ENCODE results near the gene DOCK3.
"Not testable (repeated sequence)": the region's sequence is repeated elsewhere in the genome, so short reads cannot be mapped to it uniquely, and the experiment has no call there.

Gene DOCK3

DNA sequence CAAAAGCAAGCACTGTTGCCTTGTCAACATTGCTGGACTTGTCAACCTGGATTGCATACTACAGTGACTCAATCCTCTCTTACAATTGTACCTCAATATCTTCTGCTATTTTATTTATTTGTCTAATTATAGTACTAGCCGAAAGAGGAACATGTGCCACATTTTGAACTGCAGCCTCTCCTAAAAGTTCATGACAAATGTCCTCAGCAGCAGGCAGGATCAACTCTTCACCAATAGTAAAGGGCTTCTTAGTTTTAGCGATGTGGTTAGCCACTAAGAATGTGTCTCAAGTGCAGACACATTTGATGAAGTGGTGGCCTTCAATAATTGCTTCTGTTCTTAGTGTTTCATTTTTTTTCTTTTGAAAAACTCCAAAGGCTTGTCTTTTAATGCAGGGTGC, 13.2 kb downstream of the DOCK3 start:
- no peak for DNase-seq (ENCODE audit: low spot score)

DNA sequence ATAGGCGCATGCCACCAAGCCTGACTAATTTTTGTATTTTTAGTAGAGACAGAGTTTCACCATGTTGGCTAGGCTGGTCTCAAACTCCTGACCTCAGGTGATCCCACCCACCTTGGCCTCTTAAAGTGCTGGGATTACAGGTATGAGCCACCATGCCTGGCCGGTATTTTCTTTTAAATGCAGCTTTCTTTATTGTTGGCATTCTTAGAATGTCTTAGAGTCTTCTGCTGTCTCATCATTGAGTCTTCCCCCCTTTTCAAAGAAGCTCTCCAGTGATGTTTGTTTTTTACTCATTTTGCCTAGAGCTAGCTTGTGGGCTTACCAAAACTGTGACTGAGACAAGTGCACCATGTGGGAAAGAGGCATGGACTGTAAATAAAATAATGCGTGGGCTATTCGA, 13.9 kb downstream of the DOCK3 start:
- DNase-seq (ENCODE audit: low spot score) = not testable (repeated sequence)

DNA sequence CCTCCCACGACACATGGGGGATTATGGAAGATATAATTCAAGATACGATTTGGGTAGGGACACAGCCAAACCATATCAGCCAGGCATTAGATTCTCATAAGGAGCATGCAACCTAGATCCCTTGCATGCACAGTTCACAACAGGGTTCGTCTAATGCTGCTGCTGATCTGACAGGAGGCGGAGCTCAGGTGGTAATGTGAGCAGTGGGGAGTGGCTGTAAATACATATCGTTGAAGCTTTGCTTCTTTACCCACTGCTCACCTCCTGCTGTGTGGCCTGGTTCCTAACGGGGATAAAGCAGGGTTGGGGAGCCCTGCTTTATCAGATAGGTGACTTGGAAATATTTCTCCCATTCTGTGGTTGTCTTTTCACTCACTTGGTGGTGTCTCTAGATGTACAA, 14.8 kb downstream of the DOCK3 start:
- DNase-seq (ENCODE audit: low spot score) = no peak

DNA sequence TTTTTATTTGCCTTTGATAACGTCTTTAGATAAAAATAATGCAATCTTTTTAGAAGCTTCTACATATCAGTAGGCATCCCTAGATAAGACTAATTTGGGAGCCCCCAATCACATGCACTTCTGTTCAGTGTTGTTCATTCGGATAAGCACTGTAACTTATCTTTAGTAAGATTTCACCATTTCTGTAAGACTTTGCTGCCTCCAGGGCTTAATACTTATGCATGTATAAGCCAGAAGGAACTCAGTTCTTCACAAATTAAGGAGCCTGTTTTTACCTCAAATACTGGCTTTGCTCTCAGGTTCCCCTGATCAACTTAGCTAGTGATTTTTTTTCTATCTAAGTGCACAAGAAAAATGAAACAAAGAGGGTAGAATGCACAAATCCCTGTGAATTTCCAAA, 20.3 kb downstream of the DOCK3 start:
- no peak for DNase-seq (ENCODE audit: low spot score)

DNA sequence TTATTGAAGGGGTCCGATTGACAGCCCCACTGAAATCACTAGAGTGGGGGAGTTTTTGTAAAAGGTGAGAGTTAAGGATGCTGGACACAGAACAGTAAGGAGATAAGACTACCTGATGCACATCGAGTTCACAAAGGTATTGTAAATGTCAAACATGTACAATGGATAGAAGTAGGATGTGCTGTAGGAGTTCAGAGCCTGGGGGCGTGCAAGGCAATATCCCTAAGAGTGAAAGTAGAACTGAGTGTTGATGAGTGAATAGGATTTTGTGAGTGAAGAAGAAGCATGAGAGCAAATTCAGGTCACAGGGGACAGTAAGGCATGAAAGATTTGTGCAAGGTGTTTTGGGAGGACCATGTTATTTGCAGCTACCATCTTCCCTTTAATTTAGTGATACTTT, 21.5 kb downstream of the DOCK3 start:
- no peak for DNase-seq (ENCODE audit: low spot score)

DNA sequence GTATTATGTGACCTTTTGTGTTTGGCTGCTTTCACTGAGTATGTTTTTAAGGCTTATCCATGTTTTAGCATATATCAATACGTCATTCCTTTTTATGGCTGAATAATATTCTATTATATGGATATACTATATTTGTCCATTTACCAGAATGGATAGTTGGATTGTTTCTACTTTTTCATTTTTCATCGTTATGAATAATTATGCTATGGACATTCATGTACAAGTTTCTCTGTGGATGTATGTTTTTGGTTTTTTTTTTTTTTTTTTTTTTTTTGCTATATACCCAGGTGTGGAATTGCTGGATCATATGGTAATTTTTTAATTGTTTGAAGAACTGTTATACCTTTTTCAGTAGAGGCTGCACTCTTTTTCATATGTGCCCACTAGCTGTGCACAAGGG, 23.5 kb downstream of the DOCK3 start:
- no peak for DNase-seq (ENCODE audit: low spot score)

DNA sequence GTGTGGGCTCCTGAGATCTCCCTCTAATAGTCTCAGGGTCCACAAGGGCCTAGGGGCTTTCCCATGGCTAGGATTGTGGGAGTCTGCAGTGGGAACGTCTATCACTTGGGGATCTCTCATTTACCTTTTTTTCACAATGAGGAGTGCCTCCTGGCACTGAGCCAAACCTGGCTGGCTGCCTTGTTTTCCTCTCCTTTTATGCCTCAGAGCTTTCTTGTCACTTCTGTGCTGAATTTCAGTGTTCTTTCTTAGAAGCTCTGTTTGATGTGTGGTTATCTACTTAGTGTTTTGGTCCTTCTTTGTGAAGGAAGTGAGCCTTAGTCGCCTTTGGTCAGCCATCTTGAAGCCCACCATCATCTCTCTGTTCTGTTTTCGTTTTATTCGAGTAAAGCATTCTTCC, 33.9 kb downstream of the DOCK3 start:
- DNase-seq (ENCODE audit: low spot score) = peak; percentile 12

DNA sequence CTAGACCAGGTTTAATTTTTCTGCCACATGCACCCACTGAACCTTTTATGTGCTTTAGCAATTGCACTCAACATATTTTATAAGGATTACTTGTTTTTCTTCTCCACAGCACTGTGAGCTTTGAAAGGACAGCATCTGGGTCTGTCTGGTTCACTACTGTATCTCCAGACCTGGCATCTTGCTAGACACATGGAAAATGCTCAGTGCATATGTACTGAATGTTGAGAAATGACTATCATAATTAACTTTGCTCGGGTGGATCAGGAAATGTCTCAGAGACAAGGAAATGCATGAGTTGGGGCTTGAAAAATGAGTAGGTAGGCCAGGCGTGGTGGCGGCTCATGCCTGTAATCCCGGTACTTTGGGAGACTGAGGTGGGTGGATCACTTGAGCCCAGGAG, 40.2 kb downstream of the DOCK3 start:
- DNase-seq (ENCODE audit: low spot score) = no peak

DNA sequence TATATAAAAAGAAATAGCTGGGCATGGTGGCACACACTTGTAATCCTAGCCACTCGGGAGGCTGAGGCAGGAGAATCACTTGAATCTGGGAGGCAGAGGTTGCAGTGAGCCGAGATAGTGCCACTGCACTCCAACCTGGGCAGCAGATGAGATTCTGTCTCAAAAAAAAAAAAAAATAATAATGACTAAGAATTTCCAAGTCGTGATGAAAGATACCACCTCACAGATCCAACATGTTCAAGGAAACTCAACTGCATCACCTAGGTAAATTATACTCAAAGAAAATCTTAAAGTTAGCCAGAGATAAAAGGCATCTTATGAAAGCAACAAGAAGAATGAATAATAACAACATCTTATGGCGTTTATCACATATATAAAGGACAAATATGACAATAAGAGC, 50.1 kb downstream of the DOCK3 start:
- no peak for DNase-seq (ENCODE audit: low spot score)

DNA sequence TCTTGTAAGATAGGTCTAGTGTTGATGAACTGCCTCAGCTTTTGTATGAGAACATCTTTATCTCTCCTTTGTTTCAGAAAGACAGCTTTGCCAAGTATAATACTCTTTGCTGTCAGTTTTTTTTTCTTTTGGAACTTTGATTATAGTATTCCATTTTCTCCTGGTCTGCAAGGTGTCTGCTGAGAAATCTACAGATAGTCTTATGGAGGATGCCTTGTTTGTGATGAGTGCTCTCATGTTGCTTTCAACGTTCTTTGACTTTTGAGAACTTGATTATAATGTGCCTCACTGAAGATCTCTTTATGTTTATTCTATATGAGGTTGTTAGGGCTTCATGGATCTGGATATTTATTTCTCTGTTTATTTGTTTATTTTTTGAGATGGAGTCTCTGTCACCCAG, 60.3 kb downstream of the DOCK3 start:
- DNase-seq (ENCODE audit: low spot score) = no peak

DNA sequence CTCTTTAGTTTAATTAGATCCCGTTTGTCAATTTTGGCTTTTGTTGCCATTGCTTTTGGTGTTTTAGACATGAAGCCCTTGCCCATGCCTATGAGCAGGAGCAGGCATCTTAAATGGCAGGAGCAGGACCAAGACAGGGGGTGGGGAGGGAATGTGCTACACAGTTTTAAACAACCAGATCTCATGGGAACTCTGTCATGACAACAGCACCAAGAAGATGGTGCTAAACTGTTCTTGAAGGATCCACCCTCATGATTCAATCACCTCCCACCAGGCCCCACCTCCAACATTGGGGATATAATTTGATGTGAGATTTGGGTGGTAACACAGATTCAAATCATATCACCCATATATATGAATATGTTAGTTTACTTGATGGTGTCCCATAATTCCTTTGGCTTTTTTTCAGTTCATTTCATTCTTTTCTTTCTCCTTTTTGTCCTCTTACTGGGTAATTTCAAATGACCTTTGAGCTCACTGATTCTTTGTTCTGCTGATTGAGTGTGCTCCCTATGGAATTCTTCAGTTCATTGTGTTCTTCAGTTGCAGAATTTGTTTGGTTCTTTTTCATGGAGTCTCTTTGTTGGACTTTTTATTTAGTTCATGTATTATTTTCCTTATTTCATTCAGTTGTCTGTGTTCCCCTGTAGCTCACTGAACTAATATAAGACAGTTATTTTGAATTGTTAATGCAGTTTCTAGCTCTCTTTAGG, 62.6 kb downstream of the DOCK3 start:
- no peak for DNase-seq (ENCODE audit: low spot score)

DNA sequence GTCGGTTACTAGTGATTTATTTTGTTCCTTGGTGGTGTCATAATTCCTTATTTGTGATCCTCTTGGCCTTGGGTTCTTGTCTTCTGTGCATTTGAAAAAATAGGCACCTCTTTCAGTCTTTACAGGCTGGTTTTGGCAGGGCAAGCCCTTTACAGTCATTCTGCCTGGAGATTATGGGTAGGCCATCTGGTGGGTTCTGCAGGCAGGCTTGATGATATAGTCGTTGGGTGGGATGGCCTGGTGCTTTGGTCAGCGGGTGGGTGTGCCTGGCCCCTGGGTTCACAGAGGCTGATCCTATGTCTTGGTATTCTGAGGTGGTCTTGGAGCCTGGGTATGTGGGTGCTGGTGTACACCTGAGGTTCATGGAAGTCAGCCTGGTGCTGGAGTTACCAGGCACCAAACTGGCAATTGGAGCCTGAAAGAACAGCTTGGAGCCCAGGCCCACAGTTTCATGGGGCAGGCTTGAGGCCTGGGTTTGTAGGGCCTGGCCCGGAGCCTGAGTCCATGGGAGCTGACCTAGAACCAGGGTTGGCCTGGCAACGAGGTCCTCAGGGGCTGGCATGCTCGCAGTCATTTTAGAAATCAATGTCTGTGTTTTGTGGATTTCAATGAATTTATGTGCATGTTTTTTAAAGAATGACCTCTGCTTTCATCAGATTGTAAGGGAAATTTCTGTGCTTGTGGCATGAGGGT, 63.3 kb downstream of the DOCK3 start:
- no peak for DNase-seq (ENCODE audit: low spot score)

DNA sequence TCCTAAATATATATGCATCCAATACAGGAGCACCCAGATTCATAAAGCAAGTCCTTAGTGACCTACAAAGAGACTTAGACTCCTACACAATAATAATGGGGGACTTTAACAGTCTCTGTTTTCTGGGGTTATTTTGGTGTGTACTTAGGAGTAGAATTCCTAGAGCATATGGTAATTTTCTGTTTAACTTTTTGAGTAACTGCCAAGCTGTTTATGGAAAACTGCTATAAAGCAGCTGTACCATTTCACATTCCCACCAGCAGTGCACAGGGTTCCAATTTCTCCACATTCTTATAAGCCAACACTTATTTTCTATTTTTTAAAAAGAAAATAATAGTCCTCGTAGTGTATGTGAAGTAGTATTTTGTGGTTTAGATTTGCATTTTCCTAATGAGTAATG, 68.9 kb downstream of the DOCK3 start:
- DNase-seq (ENCODE audit: low spot score) = no peak

DNA sequence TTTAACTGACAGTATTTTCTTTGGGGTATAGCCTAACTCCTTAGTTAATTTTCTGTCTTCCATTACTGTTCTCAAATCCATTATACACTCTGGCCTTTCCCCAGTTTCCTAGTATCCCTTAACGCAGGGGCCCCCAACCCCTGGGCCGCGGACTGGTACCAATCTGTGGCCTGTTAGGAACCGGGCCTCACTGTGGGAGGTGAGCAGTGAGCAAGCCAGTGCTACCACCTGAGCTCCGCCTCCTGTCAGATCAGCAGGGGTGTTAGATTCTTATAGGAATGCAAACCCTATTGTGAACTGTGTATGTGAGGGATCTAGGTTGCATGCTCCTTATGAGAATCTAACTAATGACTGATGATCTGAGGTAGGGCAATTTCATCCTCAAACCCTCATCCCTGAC, 75.1 kb downstream of the DOCK3 start:
- DNase-seq (ENCODE audit: low spot score) = no peak

DNA sequence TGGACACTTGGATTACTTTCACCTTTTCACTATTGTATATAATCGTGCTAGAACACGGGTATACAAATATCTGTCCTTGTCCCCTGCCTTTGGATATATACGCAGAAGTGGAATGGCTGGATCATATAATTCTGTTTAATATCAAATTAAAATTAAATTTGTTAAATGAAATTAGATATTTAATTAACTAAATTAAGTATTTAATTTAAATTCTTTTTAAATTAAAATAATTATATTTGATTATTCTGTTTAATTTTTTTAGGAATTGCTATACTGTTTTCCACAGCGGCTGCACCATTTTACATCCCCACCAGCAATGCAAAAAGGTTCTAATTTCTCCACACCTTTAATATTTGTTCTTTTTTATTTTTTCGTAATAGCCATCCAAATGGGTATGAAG, 84.3 kb downstream of the DOCK3 start:
- DNase-seq (ENCODE audit: low spot score) = no peak

DNA sequence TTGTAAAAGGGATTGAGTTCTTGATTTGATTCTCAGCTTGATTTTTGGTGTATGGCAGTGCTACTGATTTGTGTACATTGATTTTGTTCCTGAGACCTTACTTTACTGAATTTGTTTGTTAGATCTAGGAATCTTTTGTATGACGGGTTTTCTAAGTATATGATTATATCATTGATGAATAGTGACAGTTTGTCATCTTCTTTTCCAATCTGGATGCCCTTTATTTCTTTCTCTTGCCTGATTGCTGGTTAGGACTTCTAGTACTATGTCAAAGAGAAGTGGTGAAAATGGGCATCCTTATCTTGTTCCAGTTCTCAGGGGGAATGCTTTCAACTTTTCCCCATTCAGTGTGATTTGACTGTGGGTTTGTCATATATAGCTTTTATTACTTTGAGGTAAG, 103.0 kb downstream of the DOCK3 start:
- DNase-seq (ENCODE audit: low spot score) = no peak

DNA sequence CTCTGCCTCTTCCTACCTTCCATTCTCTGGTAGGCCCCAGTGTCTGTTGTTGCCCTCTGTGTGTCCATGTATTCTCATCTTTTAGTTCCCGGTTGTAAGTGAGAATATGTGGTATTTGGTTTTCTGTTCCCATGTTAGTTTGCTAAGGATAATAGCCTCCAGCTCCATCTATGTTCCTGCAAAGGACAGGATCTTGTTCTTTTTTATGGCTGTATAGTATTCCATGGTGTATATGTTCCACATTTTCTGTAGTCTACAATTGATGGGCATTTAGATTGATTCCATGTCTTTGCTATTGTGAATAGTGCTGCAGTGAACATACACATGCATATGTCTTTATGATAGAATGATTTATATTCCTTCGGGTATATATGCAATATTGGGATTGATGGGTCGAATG, 107.0 kb downstream of the DOCK3 start:
- not testable (repeated sequence) for DNase-seq (ENCODE audit: low spot score)

DNA sequence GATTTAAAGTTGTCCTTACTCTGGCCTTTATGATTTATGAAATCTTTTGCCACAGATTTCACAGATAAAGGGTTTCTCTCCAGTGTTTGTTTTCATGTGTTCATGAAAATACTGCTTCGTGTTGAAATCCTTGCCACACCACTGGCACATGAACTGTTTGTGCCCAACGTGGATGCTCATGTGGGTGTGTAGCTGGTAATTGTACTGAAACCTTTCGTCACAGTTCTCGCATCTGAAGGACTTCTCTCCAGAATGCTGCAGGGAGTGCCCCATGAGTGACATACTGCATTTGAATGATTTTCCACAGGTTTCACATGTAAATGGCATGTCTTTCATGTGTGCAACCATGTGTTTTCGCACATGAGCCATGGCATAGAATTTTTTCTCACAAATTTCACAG, 111.9 kb downstream of the DOCK3 start:
- no peak for DNase-seq (ENCODE audit: low spot score)

DNA sequence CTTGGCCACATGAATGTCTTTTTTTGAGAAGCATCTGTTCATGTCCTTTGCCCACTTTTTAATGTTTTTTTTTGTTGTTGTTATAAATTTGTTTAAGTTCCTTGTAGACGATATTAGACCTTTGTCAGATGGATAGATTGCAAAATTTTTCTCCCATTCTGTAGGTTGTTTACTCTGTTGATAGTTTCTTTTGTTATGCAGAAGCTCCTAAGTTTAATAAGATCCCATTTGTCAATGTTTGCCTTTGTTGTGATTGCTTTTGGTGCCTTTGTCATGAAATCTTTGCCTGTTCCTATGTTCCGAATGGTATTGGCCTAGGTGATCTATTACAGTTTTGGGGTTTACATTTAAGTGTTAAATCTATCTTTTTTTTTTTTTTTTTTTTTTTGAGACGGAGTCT, 116.2 kb downstream of the DOCK3 start:
- DNase-seq (ENCODE audit: low spot score) = not testable (repeated sequence)

DNA sequence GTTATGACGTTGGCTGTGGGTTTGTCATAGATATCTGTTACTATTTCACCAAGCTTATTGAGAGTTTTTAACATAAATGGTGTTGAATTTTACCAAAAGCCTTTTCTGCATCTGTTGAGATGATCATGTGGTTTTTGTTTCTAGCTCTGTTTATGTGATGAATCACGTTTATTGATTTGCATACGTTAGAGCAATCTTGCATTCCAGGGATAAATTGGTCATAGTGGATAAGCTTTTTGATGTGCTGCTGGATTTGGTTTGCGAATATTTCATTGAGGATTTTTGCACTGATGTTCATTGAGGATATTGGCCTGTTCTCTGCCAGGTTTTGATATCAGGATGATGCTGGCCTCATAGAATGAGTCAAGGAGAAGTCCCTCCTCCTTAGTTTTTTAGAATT, 117.8 kb downstream of the DOCK3 start:
- no peak for DNase-seq (ENCODE audit: low spot score)

DNA sequence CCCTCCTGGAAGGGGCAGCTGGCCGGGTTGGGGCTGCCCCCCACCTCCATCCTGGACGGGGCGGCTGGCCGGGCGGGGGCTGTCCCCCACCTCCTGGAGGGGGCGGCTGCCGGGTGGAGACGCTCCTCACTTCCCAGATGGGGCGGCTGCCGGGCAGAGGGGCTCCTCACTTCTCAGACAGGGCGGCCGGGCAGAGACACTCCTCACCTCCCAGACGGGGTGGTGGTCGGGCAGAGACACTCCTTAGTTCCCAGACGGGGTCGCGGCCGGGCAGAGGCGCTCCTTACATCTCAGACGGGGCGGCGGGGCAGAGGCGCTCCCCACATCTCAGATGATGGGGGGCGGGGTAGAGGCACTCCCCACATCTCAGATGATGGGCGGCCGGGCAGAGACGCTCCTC, 129.1 kb downstream of the DOCK3 start:
- not testable (repeated sequence) for DNase-seq (ENCODE audit: low spot score)

DNA sequence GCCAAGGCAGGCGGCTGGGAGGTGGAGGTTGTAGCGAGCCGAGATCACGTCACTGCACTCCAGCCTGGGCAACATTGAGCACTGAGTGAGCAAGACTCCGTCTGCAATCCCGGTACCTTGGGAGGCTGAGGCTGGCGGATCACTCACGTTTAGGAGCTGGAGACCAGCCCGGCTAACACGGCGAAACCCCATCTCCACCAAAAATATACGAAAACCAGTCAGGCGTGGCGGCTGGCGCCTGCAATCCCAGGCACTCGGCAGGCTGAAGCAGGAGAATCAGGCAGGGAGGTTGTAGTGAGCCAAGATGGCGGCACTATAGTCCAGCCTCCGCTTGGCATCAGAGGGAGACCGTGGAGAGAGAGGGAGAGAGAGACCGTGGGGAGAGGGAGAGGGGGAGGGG, 129.6 kb downstream of the DOCK3 start:
- DNase-seq (ENCODE audit: low spot score) = not testable (repeated sequence)

DNA sequence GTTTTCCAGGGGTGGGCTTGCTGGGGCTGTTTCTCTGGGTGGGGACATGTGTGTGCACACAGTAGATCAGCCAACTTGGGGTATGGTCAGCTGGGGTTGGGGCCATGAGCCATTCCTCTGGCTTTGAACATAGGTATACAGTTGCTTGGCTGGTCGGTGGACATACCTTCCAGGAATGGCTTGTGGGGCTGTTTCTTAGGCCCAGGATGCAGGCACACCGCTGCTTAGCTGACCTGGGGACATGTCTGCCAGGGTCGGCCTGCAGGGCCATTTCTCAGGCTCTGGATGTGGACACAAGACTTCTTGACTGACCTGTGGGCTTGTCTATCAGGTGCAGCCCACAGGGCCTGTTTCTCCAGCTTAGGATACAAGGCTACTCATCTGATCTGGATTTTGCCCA, 130.6 kb downstream of the DOCK3 start:
- DNase-seq (ENCODE audit: low spot score) = no peak

DNA sequence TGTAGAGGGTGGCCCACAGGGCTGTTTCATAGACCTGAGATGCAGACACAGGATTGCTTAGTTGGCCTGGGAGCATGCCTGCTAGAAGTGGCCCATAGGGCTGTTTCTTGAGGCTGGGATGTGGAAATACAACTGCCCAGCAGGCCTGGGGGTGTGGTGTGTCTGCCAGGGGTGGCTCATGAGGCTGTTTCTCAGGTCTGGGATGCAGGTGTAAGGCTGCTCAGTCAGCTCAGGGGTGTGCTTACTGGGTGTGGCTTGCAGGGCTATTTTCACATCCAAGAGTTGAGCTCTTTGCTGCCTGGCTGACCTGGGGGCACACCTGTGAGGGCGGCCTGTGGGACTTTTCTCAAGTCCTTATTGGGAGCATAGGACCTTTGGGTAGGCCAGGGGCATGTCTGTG, 131.3 kb downstream of the DOCK3 start:
- no peak for DNase-seq (ENCODE audit: low spot score)
